ENCODE measurements around the gene SLC5A9.
"Not testable (repeated sequence)": the region's sequence is repeated elsewhere in the genome, so short reads cannot be mapped to it uniquely, and the experiment has no call there.

Gene SLC5A9

GRCh38 chr1:48246727-48247126, 24.2 kb downstream of the SLC5A9 start:
- no peak for DNase-seq

DNA sequence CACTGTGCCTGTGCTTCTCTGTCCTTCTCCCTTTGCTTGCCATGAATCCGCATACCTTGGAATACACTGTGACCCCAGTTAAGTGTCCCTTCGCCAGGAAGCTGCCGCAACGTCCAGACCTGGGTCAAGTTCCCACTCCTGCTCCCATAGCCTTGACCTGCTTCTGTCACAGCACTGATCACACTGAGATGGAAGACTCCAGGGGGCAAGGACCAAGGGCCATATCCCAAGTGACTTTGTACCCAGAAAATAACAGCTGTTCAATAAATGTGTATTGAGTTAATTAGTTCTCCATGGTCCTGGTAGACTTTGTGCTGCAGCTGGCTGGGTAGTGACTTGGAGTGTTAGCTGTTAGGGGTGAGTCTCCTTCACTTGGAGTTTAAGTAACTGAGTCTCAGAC, 25.8 kb downstream of the SLC5A9 start:
- no peak for DNase-seq

DNA sequence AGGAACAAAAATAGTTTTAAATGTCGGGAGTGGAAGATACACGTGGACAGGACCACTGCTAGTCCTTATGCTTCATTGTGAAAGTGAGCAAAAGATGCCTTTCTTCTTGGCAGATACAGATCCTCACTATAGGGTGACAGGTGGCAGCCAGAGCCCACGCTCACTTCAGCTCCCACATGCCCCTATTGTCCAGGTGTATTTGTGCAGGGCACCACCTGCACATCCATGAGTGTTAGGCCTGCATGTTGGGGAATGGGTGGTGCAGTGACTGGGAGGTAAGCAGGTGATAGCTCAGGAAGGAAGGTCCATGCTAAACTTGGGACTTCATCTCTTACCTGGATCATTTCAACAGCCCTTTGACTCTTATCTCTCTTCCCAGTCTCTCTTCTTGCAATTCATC, 27.4 kb downstream of the SLC5A9 start:
- DNase-seq: no peak

DNA sequence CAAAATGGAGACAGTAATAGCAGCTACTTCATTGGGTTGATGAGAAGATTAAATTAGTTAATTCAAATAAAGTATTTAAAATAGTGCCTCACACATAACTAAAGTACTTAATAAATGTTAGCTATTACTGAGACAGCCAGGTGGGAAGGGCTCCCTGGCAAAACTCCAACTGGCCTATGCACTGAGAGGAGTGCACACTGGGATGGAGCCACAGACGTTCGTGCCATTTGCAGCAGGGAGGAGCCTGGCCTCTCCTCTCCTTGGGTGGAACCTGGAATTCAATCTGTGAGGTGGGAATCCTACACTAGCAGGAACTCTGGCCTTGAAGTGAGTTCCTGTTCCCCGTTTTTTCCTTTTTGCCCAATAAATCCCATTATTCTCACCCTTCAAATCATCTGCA, 28.1 kb downstream of the SLC5A9 start:
- no peak for DNase-seq

GRCh38 chr1:48251323-48251722, 28.8 kb downstream of the SLC5A9 start:
- DNase-seq: no peak

- no peak for DNase-seq
These were observed 29.3 kb downstream of the SLC5A9 start for GRCh38 chr1:48251821-48252220.

- no peak for DNase-seq
These were observed 31.7 kb downstream of the SLC5A9 start for GRCh38 chr1:48254254-48254653.

GRCh38 chr1:48258106-48258505, 35.6 kb downstream of the SLC5A9 start:
- no peak for DNase-seq

DNA sequence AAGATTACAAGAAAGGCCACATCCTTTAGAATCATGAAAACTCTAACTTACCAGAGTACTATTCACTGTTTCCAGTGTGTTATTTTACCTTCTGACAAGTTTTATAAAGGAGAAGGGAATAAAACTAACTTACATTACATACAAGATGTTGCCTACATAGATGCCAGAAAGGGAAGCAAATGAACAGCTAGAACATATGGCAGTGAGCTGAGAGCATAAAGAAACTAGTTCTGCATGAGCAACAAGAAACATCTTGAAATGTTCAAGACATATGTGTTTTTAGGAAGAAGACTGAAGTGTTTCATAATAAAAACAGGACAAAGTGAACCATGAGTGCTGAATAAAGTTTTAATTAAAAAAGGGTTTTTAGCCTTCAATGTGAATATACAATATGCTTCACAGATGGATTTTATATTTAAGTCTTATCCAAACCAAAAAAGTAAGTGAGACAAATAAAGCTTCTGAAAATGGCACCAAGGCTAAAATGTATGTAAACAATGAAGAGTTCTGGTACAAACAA, 39.4 kb downstream of the SLC5A9 start:
- DNase-seq: no peak

DNA sequence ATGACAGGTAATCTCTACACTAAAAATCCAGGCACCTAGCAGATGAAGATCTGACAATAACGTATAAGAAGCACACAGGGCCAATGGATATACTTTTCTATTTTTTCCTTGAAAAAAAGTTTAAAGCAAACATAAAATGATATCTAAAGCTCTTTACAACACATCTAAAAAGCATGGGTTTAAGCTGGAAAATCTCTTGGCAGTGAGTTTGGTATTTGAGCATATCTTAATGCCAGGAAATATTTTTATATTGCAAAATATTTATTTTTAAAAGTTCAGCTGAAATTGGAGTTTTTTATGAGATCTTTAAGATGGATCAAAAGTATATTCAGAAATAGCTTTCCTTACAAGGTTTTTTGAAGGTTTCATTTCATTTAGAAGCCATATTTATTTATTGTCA, 40.5 kb downstream of the SLC5A9 start:
- DNase-seq: no peak

GRCh38 chr1:48266576-48266975, 44.1 kb downstream of the SLC5A9 start:
- DNase-seq: no peak

- not testable (repeated sequence) for DNase-seq
These were observed 54.9 kb downstream of the SLC5A9 start for GRCh38 chr1:48277437-48277836.

DNA sequence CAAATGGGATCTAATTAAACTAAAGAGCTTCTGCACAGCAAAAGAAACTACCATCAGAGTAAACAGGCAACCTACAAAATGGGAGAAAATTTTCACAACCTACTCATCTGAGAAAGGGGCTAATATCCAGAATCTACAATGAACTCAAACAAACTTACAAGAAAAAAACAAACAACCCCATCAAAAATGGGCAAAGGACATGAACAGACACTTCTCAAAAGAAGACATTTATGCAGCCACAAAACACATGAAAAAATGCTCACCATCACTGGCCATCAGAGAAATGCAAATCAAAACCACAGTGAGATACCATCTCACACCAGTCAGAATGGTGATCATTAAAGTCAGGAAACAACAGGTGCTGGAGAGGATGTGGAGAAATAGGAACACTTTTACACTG, 59.8 kb downstream of the SLC5A9 start:
- DNase-seq: not testable (repeated sequence)

DNA sequence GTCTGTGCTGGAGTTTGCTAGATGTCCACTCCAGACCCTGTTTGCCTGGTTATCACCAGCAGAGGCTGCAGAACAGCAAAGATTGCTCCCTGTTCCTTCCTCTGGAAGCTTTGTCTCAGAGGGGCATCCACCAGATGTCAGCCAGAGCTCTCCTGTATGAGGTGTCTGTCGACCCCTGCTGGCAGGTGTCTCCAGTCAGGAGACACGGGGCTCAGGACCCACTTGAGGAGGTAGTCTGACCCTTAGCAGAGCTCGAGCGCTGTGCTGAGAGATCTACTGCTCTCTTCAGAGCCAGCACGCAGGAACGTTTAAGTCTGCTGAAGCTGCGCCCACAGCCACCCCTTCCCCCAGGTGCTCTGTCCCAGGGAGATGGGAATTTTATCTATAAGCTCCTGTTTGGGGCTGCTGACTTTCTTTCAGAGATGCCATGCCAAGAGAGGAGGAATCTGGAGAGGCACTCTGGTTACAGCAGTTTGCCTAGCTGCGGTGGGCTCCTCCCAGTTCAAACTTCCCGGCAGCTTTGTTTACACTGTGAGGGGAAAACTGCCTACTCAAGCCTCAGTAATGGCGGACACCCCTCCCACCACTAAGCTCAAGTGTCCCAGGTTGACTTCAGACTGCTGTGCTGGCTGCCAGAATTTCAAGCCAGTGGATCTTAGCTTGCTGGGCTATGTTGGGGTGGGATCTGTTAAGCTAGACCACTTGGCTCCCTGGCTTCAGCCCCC, 62.3 kb downstream of the SLC5A9 start:
- not testable (repeated sequence) for DNase-seq

- DNase-seq: no peak
These were observed 63.0 kb downstream of the SLC5A9 start for GRCh38 chr1:48285525-48285924.

- no peak for DNase-seq
These were observed 68.9 kb downstream of the SLC5A9 start for GRCh38 chr1:48291421-48291820.

GRCh38 chr1:48292706-48293105, 70.2 kb downstream of the SLC5A9 start:
- no peak for DNase-seq

DNA sequence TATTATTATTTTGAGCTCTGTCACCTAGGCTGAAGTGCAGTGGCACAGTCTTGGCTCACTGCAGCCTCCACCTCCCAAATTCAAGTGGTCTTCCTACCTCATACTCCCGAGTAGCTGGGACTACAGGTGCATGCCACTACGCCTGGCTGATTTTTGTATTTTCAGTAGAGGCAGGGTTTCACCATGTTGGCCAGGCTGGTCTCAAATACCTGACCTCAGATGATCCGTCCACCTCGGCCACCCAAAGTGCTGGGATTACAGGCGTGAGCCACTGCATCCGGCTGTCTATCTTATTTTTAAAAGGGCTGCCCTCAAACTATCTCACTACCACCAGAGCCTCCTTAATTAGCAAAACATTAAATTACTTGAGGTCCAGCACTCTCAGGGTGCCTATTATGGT, 71.6 kb downstream of the SLC5A9 start:
- not testable (repeated sequence) for DNase-seq

DNA sequence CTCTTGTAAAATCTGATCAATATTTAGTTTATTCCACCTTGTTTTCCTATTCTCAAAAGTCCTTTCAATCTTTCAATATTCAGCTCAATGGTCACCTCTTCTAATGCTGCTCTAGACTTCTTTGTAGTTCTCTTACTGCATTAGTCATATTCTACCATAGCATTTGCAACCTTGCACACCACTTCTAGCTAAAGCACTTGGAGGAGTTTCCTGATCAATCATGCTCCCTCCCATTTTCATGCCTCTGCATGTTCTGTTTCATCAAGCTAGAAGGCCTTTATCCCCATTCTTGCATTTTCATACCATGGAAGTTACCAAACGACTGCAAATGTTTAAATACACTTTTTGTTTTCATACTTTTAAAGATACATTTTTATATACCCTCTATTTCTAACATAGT, 72.1 kb downstream of the SLC5A9 start:
- no peak for DNase-seq

Measured in stimulated activated CD4-positive, alpha-beta T cell treated with anti-CD3 and anti-CD28 coated beads, Interleukin-4, amount 100 ng/mL, for 1 hour (primary cell).